Measurements from ENCODE around the gene MAGI2. TPM values are rescaled to one million over a fixed set of nuclear protein-coding genes. Genes with fewer than 3 reads are reported as not detected.

The MAGI2 gene
- total and polyA plus RNA-seq, 2 of the 13 experiments (the other 11 are each of a cell fraction or from before 2014, with no cell fraction given): 1.5 to 3.8 TPM

- TF ChIP-seq ZNF646 (CRISPR knock-in tag; IDR thresholded peaks at IDR 0.05) (no peak), PHF5A (CRISPR knock-in tag; IDR thresholded peaks at IDR 0.05; ENCODE audit: low read depth, unreplicated experiment) (no peak)
These were observed 1246.2 kb downstream of the MAGI2 start (continued) for GRCh38 chr7:78207269-78207668.

- no peaks in the 10 kb centered on the region for H3K36me3 ChIP-seq (replicated peaks in 1 of 2; ENCODE audit: control insufficient read depth in 1 of 2, insufficient read depth in 2 of 2, low read length in 2 of 2)
- H3K4me1 ChIP-seq (ENCODE audit: insufficient read depth, low read length): no peaks in the 10 kb centered on the region
- H3K4me3 ChIP-seq (replicated peaks in 1 of 3; ENCODE audit: insufficient read depth in 1 of 3, low read depth in 2 of 3, low read length in 3 of 3): no peak overlapping the region
- WGBS (ENCODE audit: low lambda C conversion rate): 7% methylated on average over 2 of the region's 2 CpGs
- ChIA-PET CTCF (ENCODE audit: low intra/inter-chr PET ratio, low total read pairs) (no interaction called here), POLR2A (no interaction called here)
- no peak overlapping the region for H3K4me2 ChIP-seq (ENCODE audit: low read depth, low read length)
- BruUV-seq (replicated peaks): no TSS peak
- no peak for FAIRE-seq
- H3K79me2 ChIP-seq (ENCODE audit: insufficient read depth, low read length): no peaks in the 10 kb centered on the region
- DNase-seq (ENCODE audit: low spot score): no peak
- in situ Hi-C loops (cut with HindIII; ENCODE audit: extremely low pct_ligation_motif_present, low pct_unique_long_range_greater_than_20kb) (no loop called here), intact Hi-C loops (cut with micrococcal nuclease; ENCODE audit: unreplicated experiment) (no loop called here)
- no peak overlapping the region for H3K27ac ChIP-seq (ENCODE audit: extremely low read length, insufficient read depth, low read length)
- no peaks in the 10 kb centered on the region for H3K27me3 ChIP-seq (ENCODE audit: control insufficient read depth in 1 of 2, insufficient read depth in 2 of 2, low read length in 2 of 2)
- no peak overlapping the region for H2AFZ ChIP-seq (ENCODE audit: low read length)
- no peaks in the 10 kb centered on the region for H3K9me3 ChIP-seq (ENCODE audit: low read length)
- no peak for ATAC-seq
- H4K20me1 ChIP-seq (ENCODE audit: insufficient read depth, low read length): no peaks in the 10 kb centered on the region
- H3K9ac ChIP-seq (ENCODE audit: insufficient read depth, low read depth, low read length): no peak overlapping the region
- TF ChIP-seq RXRB (CRISPR knock-in tag; IDR thresholded peaks at IDR 0.05; ENCODE audit: borderline replicate concordance) (no peak), ZNF124 (CRISPR knock-in tag; IDR thresholded peaks at IDR 0.05) (no peak), SALL2 (CRISPR knock-in tag; IDR thresholded peaks at IDR 0.05) (no peak), PTBP1 (IDR thresholded peaks at IDR 0.05; ENCODE audit: low read depth, low read length, poor library complexity, severe bottlenecking) (no peak), NPAS2 (CRISPR knock-in tag; IDR thresholded peaks at IDR 0.05; ENCODE audit: borderline replicate concordance) (no peak), MBNL3 (CRISPR knock-in tag; conservative IDR thresholded peaks at IDR 0.05) (no peak), ZMYM3 (CRISPR knock-in tag; IDR thresholded peaks at IDR 0.05) (no peak), CREB1 (IDR thresholded peaks at IDR 0.05) (no peak), CREB1 (CRISPR knock-in tag; IDR thresholded peaks at IDR 0.05) (no peak), TEAD3 (CRISPR knock-in tag; optimal IDR thresholded peaks at IDR 0.05; ENCODE audit: borderline replicate concordance) (no peak), ZNF263 (CRISPR knock-in tag; IDR thresholded peaks at IDR 0.05) (no peak), ZNF160 (CRISPR knock-in tag; IDR thresholded peaks at IDR 0.05) (no peak), ZNF446 (CRISPR knock-in tag; IDR thresholded peaks at IDR 0.05) (no peak), ETS1 (CRISPR knock-in tag; IDR thresholded peaks at IDR 0.05) (no peak), ZNF616 (CRISPR knock-in tag; IDR thresholded peaks at IDR 0.05; ENCODE audit: low read depth) (no peak), SRSF1 (optimal IDR thresholded peaks at IDR 0.05; ENCODE audit: low read depth, low read length) (no peak), ZMYM2 (CRISPR knock-in tag; IDR thresholded peaks at IDR 0.05) (no peak)
These were observed 1246.7 kb downstream of the MAGI2 start for GRCh38 chr7:78206769-78207168.
